ENCODE data around the gene NRN1.
"Not testable (repeated sequence)": the region's sequence is repeated elsewhere in the genome, so short reads cannot be mapped to it uniquely, and the experiment has no call there.

NRN1 gene

GRCh38 chr6:6006428-6007365, at the start of gene NRN1:
NRN1 (minus strand) TSS chr6:6006925; CDS start chr6:6006749, 176 bp downstream.
- no peak for DNase-seq (ENCODE audit: low read depth in 3 of 3, low spot score in 1 of 3)

- no peak for DNase-seq (ENCODE audit: low read depth in 3 of 3, low spot score in 1 of 3)
Measured at GRCh38 chr6:6052216-6052615, 45.5 kb upstream of the NRN1 start.

GRCh38 chr6:6046716-6047115, 40.0 kb upstream of the NRN1 start:
- DNase-seq (ENCODE audit: low read depth in 3 of 3, low spot score in 1 of 3) = no peak

- DNase-seq (ENCODE audit: low read depth in 3 of 3, low spot score in 1 of 3) = no peak
Measured at GRCh38 chr6:6039946-6040509, 33.3 kb upstream of the NRN1 start.

GRCh38 chr6:6037179-6037578, 30.5 kb upstream of the NRN1 start:
- no peak for DNase-seq (ENCODE audit: low read depth in 3 of 3, low spot score in 1 of 3)

- no peak for DNase-seq (ENCODE audit: low read depth in 3 of 3, low spot score in 1 of 3)
Measured at GRCh38 chr6:6033858-6034257, 27.1 kb upstream of the NRN1 start.

GRCh38 chr6:6026513-6027205, 19.9 kb upstream of the NRN1 start:
- no peak for DNase-seq (ENCODE audit: low read depth in 3 of 3, low spot score in 1 of 3)

GRCh38 chr6:6025736-6026135, 19.0 kb upstream of the NRN1 start:
- DNase-seq (ENCODE audit: low read depth in 3 of 3, low spot score in 1 of 3) = no peak

- DNase-seq (ENCODE audit: low read depth in 3 of 3, low spot score in 1 of 3) = no peak
Measured at GRCh38 chr6:6024220-6024619, 17.5 kb upstream of the NRN1 start.

- not testable (repeated sequence) for DNase-seq (ENCODE audit: low read depth in 3 of 3, low spot score in 1 of 3)
Measured at GRCh38 chr6:6022841-6023240, 16.1 kb upstream of the NRN1 start.

- no peak for DNase-seq (ENCODE audit: low read depth in 3 of 3, low spot score in 1 of 3)
Measured at GRCh38 chr6:6008648-6009421, 2.1 kb upstream of the NRN1 start.

GRCh38 chr6:6008089-6008647, 1.4 kb upstream of the NRN1 start:
- no peak for DNase-seq (ENCODE audit: low read depth in 3 of 3, low spot score in 1 of 3)

- DNase-seq (ENCODE audit: low read depth in 3 of 3, low spot score in 1 of 3) = no peak
Measured at GRCh38 chr6:6007366-6008088, 802 bp upstream of the NRN1 start.

- no peak for DNase-seq (ENCODE audit: low read depth in 3 of 3, low spot score in 1 of 3)
Measured at GRCh38 chr6:6006006-6006427, 708 bp downstream of the NRN1 start.

GRCh38 chr6:6005051-6006005, 1.4 kb downstream of the NRN1 start:
- no peak for DNase-seq (ENCODE audit: low read depth in 3 of 3, low spot score in 1 of 3)

- DNase-seq (ENCODE audit: low read depth in 3 of 3, low spot score in 1 of 3) = no peak
Measured at GRCh38 chr6:6004390-6004995, 2.2 kb downstream of the NRN1 start.

- DNase-seq (ENCODE audit: low read depth in 3 of 3, low spot score in 1 of 3) = no peak
Measured at GRCh38 chr6:6003621-6004366, 2.9 kb downstream of the NRN1 start.

Measured in stimulated activated CD4-positive, alpha-beta T cell treated with anti-CD3 and anti-CD28 coated beads, TNF-alpha, amount 100 ng/mL, for 1 hour (primary cell).